Endothelial cell (in vitro differentiated cells): ENCODE data around the gene MYO1E. TPM values are rescaled to one million over a fixed set of nuclear protein-coding genes. Genes with fewer than 3 reads are reported as not detected.

ENCODE experiments used
- DNase-seq: peaks from one replicate; pipeline ENCODE4 v3.0.0; 2021; ENCODE audit warnings: low spot score
- H3K27ac Mint-ChIP-seq: one replicate; pipeline ENCODE4 v1.8.0; 2021; ENCODE audit warnings: mixed read lengths, inconsistent platforms; ENCODE audit not compliant: unreplicated experiment
- H3K27me3 Mint-ChIP-seq: one replicate; pipeline ENCODE4 v1.8.0; 2021; ENCODE audit warnings: mild to moderate bottlenecking, moderate library complexity, mixed read lengths, inconsistent platforms; ENCODE audit not compliant: unreplicated experiment
- H3K36me3 Mint-ChIP-seq: one replicate; pipeline ENCODE4 v1.8.0; 2021; ENCODE audit warnings: mild to moderate bottlenecking, low read depth, mixed read lengths, inconsistent platforms; ENCODE audit not compliant: unreplicated experiment
- H3K4me1 Mint-ChIP-seq: one replicate; pipeline ENCODE4 v1.8.0; 2021; ENCODE audit warnings: mild to moderate bottlenecking, mixed read lengths, inconsistent platforms; ENCODE audit not compliant: unreplicated experiment
- H3K4me3 Mint-ChIP-seq: one replicate; pipeline ENCODE4 v1.8.0; 2021; ENCODE audit warnings: mild to moderate bottlenecking, mixed read lengths, inconsistent platforms; ENCODE audit not compliant: unreplicated experiment
- H3K9me3 Mint-ChIP-seq: one replicate; pipeline ENCODE4 v1.8.0; 2021; ENCODE audit warnings: mixed read lengths, inconsistent platforms; ENCODE audit not compliant: unreplicated experiment
- total RNA-seq: library from RNA; stranded (reverse); fragmentation: NEBNext Ultra II Directional; extraction: Animal tissue kit (Norgen Biotek cat#: 25700); gene quantifications from one replicate; pipeline ENCODE4 v1.2.1, GENCODE V29; 2021; ENCODE audit not compliant: unreplicated experiment
- TF ChIP-seq, protein P1 (sequence below): fragments of 200-600 bp; sonication (generic); IDR thresholded peaks from one replicate; pipeline ENCODE4 v1.5.0; 2021; ENCODE audit warnings: antibody characterized with exemption; ENCODE audit not compliant: unreplicated experiment

Gene MYO1E
- total RNA-seq, 1 donor from 2014 or later, result 146 TPM

DNA sequence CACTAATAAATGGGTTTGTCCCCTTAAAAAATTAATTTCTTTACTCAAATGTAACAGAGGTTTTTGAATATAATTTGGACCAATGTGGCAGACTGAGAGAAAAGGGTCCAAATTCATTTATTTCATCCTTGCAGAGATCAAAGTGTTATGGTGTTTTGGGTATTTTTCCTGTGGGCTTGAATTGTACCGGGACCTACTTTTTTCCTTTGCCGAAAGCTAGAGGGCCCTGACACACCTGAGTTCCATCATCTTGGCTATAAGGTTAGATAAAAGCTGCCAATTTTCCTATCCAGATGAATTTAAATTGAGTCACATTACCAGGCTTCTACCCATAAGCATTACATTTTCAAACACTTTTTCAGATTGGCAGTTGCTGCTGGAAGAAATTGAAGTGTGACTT, 266.8 kb downstream of the MYO1E start:
- Mint-ChIP-seq H3K4me3 (peak overlapping the region; percentile 97), H3K9me3 (no peaks in the 10 kb centered on the region), H3K27me3 (no peaks in the 10 kb centered on the region), H3K27ac (peak overlapping the region; percentile 70), H3K4me1 (peaks cover 12% of the 10 kb centered on the region), H3K36me3 (peaks cover 4% of the 10 kb centered on the region)
- TF ChIP-seq, protein P1, sequence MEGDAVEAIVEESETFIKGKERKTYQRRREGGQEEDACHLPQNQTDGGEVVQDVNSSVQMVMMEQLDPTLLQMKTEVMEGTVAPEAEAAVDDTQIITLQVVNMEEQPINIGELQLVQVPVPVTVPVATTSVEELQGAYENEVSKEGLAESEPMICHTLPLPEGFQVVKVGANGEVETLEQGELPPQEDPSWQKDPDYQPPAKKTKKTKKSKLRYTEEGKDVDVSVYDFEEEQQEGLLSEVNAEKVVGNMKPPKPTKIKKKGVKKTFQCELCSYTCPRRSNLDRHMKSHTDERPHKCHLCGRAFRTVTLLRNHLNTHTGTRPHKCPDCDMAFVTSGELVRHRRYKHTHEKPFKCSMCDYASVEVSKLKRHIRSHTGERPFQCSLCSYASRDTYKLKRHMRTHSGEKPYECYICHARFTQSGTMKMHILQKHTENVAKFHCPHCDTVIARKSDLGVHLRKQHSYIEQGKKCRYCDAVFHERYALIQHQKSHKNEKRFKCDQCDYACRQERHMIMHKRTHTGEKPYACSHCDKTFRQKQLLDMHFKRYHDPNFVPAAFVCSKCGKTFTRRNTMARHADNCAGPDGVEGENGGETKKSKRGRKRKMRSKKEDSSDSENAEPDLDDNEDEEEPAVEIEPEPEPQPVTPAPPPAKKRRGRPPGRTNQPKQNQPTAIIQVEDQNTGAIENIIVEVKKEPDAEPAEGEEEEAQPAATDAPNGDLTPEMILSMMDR, result no peak
- no peak for DNase-seq

- Mint-ChIP-seq H3K9me3 (no peaks in the 10 kb centered on the region), H3K36me3 (peaks cover 7% of the 10 kb centered on the region), H3K27ac (peak within 1 kb of the TSS; percentile 98), H3K4me3 (peak within 1 kb of the TSS; percentile 97), H3K27me3 (no peaks in the 10 kb centered on the region), H3K4me1 (peaks cover 12% of the 10 kb centered on the region)
- TF ChIP-seq, protein P1, result no peak
- DNase-seq, result peak; percentile 84
Measured at GRCh38 chr15:59104912-59105732, 267.5 kb downstream of the MYO1E start, which contains the start of gene CCNB2. Gene CCNB2 (plus strand): TSS chr15:59105146. CDS start chr15:59105269, 123 bp downstream.

- H3K9me3 Mint-ChIP-seq, result no peaks in the 10 kb centered on the region
- TF ChIP-seq, protein P1, result no peak
- no peaks in the 10 kb centered on the region for H3K27me3 Mint-ChIP-seq
- peaks cover 12% of the 10 kb centered on the region for H3K36me3 Mint-ChIP-seq
- peak overlapping the region; percentile 98 for H3K27ac Mint-ChIP-seq
- H3K4me1 Mint-ChIP-seq, result peaks cover 12% of the 10 kb centered on the region
- H3K4me3 Mint-ChIP-seq, result peak overlapping the region; percentile 97
- DNase-seq, result no peak
Measured at GRCh38 chr15:59104602-59104911, 268.1 kb downstream of the MYO1E start.

- H3K4me3 Mint-ChIP-seq, result no peak overlapping the region
- no peaks in the 10 kb centered on the region for H3K9me3 Mint-ChIP-seq
- no peak overlapping the region for H3K27ac Mint-ChIP-seq
- H3K4me1 Mint-ChIP-seq, result peaks cover under 1% of the 10 kb centered on the region
- TF ChIP-seq, protein P1, result no peak
- H3K36me3 Mint-ChIP-seq, result peaks cover 15% of the 10 kb centered on the region
- DNase-seq, result no peak
- H3K27me3 Mint-ChIP-seq, result no peaks in the 10 kb centered on the region
Measured at GRCh38 chr15:59099162-59099685, 273.4 kb downstream of the MYO1E start.

DNA sequence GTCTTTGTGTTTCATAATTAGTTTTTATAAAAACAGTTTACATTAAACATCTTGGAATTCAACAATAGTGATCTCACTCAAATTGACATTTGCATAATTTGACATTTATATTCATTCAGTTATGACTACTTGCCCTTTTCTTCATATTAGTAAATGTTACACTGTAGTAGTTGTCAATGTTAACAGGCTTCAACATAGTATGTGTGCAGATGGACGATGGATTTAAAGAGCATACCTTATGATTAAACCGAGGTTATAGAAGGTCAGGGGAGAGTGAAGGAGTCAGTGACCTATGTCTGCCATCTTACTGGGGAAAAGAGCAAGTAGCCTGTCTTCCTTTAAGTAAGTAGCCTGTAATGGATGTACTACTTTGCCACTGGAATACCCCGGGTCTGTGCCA, 276.2 kb downstream of the MYO1E start:
- Mint-ChIP-seq H3K4me1 (no peaks in the 10 kb centered on the region), H3K9me3 (no peaks in the 10 kb centered on the region), H3K27me3 (no peaks in the 10 kb centered on the region), H3K36me3 (peaks cover 25% of the 10 kb centered on the region), H3K4me3 (no peak overlapping the region), H3K27ac (no peak overlapping the region)
- no peak for DNase-seq
- TF ChIP-seq, protein P1, result no peak
